GM12875 (cell line): ENCODE measurements around the gene KIFAP3.

Source experiments
- H3K4me3 ChIP-seq: one replicate; pipeline ENCODE4 v1.5.1; 2011; ENCODE audit warnings: low read depth, low read length, control low read depth
- CTCF ChIP-seq: IDR thresholded peaks from 2 replicates; pipeline ENCODE4 v1.5.1; 2011; ENCODE audit warnings: low read depth, mild to moderate bottlenecking, control low read depth, inconsistent platforms, low read length, moderate library complexity, borderline replicate concordance; ENCODE audit not compliant: insufficient read depth

The KIFAP3 gene

GRCh38 chr1:169886422-169886821 is 188.1 kb downstream of the KIFAP3 start:
- TF ChIP-seq CTCF = no peak

GRCh38 chr1:169885207-169885606 is 189.3 kb downstream of the KIFAP3 start:
- TF ChIP-seq CTCF = no peak
- no peak overlapping the region for H3K4me3 ChIP-seq

More at GRCh38 chr1:169886422-169886821, 188.1 kb downstream of the KIFAP3 start:
- H3K4me3 ChIP-seq = no peak overlapping the region

GRCh38 chr1:169884634-169885033 is 189.9 kb downstream of the KIFAP3 start:
- no peak overlapping the region for H3K4me3 ChIP-seq
- no peak for TF ChIP-seq CTCF

GRCh38 chr1:169882039-169882511 is 192.4 kb downstream of the KIFAP3 start:
- H3K4me3 ChIP-seq = no peak overlapping the region
- TF ChIP-seq CTCF = no peak

- no peak overlapping the region for H3K4me3 ChIP-seq
- no peak for TF ChIP-seq CTCF
These were observed 195.3 kb downstream of the KIFAP3 start for GRCh38 chr1:169879034-169879840.

- no peak overlapping the region for H3K4me3 ChIP-seq
- no peak for TF ChIP-seq CTCF
These were observed 196.0 kb downstream of the KIFAP3 start for GRCh38 chr1:169878498-169878897.
